GM18502 (cell line): ENCODE data around the gene ACSF3.

Experiments used
- ATAC-seq: cut with Tn5 transposase; IDR thresholded peaks from one replicate; pipeline ENCODE4 v1.9.1; 2021; ENCODE audit warnings: mild to moderate bottlenecking; ENCODE audit not compliant: unreplicated experiment, poor library complexity

Gene ACSF3

DNA sequence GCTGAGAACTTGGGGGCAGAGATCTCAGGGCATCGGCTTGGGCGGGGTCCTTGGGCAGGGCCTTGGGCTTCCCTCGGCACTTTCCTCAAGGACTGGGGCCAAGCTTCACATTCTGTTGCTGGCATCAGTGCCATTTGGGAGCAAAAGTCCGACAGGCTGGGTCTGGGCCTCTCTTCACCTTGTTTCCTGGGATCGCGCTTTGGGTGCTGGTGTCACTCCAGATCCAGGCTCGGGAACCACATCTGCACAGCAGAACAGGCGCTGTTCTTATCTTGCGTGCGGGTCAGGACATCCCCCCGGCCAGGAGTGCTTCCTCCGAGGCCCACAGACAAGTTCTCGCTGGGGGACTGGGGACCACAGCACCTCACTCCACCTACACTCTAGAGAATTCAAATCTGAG lies 46.7 kb downstream of the ACSF3 start:
- ATAC-seq, result no peak

DNA sequence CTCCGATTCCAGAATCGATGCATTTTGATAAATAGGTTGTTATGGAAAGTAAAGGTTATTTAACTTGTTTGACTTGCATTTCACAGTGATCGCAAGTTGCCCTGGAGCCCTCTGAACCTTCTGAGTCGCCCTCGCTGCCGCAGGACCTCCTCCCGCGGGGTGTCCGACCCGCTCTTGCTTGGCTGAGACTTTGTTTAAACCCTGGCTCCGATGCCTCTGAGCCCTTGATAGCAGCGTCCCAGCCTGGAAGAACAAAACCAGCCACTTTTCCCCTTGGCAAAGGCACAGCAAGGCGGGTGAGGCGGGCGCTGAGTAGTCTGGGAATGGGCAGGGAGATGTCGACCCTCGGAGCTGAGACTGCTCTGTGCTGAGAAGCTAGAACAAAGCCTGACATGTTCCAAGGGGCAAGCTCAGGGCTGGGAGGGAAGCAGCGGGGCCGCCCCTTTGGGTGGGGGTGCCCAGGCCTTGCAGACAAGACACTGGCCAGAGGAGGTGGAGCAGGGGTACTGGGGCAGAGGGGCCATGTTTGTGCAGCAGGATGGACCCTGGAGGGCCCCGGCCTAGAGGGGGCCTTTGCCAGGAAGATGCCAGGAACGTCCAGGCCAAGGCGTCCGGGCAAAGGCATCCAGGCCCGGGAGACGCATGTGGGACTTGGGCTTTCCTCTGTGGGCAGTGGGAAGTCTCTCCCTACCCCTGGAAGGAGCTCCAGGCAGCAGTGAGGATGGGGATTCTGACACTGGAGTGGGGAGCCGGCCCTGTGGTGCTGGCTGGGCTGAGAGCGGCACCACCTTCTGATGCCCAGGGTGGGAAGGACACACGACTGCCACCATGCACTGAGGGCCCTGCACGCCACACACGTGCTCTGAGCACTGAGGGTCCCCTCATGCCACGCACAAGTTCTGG lies 47.6 kb downstream of the ACSF3 start:
- ATAC-seq, result no peak

DNA sequence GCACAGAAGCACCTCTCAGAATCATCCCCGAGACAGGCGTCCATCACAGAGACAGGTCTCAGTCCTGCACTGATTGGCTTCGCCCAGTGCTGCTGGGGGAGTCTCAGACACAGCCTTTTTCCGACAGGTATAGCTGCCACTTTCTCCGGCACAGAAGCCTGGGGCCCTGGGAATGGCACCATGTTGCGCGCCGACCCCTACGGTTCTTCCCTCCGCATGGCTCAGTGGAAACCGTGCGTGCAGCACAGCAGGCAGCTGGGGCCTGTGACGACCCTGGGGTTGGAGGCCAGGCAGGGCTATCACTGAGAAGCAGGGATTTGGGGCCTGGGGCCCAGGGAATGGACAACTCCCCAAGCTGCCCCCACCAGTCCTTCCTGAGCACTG lies 48.2 kb downstream of the ACSF3 start:
- no peak for ATAC-seq

DNA sequence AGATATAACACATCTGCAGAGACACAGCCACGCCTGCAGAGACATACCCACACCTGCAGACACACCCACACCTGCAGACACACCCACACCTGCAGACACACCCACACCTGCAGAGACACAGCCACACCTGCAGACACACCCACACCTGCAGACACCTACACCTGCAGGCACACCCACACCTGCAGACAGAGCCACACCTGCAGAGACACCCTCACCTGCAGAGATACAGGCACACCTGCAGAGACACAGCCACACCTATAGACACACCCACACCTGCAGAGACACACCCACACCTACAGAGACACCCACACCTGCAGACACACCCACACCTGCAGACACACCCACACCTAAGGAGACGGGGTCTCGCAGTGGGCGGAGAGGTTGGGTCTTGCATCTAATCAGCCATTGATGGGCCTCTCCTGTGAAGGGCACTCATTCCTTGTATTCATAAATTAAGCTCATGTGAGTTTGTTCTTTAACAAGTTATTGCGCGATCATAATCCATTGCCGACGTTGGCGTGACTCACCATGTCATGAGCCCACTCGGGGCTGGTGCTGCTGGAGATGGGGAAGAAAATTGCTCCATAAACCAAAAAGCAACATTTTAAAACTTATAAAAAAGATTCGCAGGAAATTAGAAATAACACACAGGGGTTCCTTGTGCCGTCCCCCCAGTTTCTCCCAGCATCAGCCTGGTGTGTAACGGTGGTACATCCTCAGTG lies 49.0 kb downstream of the ACSF3 start:
- ATAC-seq, result no peak

GRCh38 chr16:89143201-89143741 lies 49.6 kb downstream of the ACSF3 start:
- ATAC-seq, result no peak

DNA sequence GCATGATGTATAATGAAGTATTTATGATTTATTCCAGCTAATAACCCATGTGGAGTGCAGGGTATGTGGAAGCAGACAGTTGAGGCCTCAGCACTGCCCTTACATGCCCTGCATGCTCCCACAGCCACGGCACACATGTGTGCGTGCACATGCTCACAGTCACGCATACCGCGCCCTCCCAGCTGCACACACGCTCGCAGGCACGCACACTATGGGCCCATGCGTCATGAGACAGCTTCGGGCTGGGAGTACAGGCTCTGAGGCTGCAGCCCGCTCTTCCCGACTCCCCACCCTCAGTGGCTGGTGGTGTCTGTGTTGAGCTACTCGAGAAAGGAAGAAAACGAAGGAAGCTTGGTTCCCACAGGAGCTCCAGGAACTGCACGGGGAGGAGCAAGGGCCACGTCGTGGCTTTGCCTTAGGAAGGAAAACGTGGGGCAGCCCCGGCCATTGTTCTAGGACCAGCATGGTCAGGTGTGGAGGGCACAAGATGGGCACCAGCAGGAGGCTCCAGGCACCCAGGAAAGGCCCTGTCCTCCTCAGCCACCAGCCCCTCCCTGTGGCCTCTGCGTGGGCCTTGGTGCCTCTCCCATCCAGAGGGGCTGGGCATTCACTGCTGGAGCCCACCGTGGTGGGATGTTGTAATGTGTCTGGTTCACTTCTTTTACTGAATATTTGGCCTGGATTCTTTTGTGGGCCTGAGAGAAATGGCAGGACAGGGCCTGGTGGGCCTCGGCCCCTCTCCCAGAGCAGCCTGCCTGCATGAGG lies 50.4 kb downstream of the ACSF3 start:
- ATAC-seq, result no peak

DNA sequence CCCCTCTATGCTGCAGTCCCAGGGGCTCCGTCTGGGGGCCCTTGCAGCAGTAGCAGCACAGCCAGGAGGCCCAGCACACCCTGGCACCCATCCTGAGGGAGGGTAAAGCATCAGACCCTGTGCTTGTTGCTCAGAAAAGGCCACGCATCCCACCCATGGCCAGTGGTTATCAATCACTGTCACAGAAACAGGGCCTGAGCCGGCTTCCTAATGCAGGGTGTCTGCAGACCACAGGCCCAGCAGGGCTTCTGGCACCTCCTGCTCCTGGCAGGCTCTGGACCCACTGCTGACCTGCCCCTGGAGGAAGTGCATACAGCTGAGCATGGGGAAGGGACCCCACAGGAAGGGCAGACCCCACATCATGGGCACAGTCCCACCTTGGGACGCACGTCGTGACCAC lies 51.0 kb downstream of the ACSF3 start:
- no peak for ATAC-seq

DNA sequence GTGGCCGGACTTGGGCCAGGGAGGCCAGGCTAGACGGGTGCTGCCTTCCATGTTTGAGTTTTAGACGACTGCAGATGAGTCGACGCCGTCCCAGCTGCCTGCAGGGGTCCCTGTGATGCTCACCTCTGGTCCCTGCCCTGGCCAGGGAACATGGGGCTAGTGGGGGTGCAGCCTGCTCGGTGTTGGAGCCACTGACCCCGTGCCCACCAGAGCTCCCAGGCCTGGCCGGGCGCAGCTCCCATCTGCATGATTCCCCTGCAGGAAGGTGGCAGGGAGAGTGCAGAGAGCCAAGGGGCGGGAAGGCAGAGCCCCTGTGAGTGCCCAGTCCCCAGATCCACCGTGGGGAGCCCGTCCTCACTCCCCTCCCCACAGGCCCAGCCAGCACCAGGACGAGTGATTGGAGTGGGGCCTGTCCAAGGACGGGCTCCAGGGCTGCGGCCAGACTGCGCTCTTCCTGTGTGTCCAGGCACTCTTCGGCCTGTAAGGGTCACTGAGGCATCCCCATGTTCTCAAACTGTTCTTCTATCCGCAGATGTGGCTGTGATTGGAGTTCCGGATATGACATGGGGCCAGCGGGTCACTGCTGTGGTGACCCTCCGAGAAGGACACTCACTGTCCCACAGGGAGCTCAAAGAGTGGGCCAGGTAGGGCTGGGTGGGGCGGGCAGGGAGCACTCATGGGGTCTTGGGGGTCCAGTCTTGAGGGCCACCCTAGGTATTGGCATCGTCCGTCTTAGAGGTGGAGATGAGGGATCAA lies 51.9 kb downstream of the ACSF3 start:
- ATAC-seq, result no peak

DNA sequence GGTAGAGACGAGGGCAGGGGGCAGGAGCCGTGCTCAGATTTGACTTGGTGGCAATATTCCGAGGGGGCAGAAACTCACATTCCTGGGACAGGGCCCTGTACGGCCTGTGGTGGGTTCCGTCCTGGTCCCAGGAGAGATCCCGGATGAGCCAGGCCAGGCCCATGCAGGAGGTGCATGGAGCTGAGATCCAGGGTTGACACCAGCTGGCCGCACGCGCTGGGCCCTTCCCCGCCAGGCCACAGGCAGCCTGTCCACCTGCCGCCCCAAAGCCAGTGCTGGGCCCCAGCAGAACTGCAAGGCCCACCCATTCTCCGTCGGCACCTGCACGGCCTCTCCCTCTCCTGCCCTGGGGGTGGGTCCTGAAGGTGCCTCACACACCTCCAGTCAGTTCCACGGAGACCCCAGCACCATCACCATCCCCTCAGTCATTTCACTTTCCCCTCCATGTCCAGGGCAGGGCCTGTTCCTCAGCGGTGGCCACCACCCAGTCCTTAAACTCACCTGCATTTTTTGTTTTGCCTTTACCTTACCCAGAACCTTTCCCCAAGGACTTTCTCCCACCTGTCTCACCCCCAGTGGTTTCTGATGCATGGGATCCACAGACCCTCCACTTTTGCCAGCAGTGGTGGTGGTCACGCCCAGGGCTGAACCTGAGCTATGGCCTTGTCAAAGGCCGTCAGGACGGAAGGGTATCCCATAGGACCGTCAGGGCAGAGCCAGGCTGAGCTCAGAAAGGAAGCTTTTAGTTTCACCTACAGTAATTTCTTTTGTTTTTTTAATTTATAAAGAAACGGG lies 52.8 kb downstream of the ACSF3 start:
- ATAC-seq, result no peak

- ATAC-seq, result no peak
These were observed 53.6 kb downstream of the ACSF3 start for GRCh38 chr16:89147085-89147817.

DNA sequence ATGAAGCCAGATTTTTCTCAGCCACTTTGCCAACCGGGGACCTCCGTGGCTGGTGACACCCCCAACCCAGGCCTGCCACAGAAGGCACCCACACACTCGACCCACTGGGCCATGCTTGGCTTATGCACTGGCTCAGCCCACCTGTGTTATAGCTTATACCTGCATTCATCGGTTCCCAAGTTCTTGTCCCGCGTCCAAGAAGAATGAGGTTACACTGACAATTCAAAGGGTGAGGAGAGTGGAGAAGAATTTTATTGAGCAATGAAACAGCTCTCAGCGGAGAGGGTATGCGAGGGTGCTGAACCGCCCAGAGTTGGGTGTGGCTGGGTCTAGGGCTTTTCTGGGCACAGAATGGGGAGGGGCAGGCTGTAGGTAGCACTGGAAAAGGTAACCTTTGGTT lies 55.7 kb downstream of the ACSF3 start:
- no peak for ATAC-seq

DNA sequence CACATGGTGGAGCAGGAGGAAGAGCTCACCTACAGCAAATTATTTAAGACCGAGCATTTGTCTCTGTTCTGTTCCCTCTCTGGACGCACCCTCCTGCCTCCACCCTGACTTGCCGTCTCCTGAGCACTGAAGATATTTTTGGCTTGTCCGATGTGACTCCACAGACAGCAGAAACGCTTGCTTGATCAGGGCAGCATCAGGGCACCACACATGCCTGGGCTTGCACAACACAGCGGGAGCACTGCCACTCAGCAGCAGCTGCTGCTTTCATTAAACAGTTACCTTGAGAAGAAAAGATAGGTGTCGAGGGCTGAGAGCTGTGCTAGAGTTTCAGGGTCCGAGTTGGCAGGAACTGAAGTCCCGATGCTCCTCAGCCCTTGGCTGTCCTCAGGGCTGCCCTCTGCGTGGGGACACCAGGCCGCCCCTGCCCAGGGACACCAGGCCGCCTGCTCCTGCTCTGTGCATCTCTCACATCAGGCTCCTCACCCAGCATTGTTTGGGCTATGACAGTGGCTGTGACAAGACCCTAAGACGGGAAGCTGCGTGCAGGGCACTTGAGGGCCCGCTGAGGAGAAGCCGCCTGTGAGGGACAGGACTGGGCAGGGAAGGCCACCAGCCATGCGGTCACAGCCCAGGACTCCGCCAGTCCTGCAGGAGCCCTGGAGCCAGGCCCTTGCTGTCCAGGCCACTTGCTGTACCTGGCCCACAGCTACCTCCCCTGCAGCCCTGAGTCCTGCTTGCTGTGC lies 56.6 kb downstream of the ACSF3 start:
- no peak for ATAC-seq

DNA sequence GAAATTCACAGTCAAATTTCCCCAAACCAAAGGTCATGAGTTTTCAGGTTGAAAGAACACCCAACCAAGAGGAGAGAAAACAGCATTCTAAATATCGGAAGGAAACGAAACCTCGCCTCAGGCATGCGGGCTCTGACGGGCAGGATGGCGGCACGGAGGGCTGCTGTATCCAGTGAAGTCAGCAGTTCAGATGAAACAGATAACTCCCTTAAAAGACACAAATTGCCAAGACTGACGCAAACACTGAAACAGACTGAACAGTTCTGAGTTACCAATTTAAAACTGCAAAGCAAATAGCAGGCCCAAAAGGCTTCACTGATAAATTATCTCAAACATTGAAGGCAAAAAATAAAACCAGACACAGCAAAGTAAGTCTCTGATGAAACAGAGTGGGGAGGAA lies 57.3 kb downstream of the ACSF3 start:
- ATAC-seq, result no peak

DNA sequence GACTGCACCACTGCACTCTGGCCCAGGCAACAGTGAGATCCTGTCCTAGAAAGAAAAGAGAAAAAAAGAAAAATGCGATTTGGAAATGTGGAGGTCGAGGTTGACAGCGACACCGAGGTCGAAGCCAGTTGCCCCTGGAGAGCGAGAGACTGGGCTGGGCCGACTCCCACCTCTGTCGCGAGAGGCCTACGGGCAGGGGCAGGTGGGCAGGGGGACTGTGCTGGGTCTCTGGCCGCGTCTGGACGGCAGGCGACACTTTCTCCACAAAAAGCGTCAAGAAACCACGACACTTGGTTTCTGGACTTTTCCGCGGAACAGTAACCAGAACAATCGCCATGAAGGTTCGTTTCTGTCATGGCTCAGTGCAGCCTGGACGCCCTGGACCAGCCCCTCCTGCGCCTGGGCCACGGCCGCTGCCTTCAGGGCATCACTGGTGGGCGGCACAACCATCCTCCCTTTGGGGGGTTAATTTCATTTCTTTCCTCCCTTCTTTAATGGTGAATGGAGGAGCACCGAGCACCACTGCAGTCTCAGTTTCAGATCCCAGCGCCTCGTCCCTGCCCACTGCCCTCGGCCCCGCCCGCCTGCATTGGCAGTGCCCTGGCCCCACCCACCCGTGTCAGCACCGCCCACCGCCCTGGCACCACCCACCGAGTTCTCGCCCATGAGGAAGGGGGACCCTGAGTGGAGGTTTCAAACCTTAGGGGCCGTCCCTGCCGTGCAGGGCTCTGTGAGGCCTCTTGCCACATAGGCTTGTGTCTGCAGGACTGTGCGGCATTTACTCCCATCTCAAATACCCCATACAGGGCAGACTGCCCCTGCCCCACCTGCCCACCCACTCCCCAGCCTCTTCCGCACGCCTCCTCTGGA lies 59.4 kb downstream of the ACSF3 start:
- no peak for ATAC-seq

GRCh38 chr16:89153848-89154271 lies 60.2 kb downstream of the ACSF3 start:
- ATAC-seq, result no peak

GRCh38 chr16:89154390-89155183 lies 60.9 kb downstream of the ACSF3 start:
- ATAC-seq, result no peak
